ENCODE results near the gene FUCA1. TPM values are rescaled to one million over a fixed set of nuclear protein-coding genes. Genes with fewer than 3 reads are reported as not detected.

The FUCA1 gene
- total RNA-seq, 1 donor from 2014 or later: 20.6 TPM

DNA sequence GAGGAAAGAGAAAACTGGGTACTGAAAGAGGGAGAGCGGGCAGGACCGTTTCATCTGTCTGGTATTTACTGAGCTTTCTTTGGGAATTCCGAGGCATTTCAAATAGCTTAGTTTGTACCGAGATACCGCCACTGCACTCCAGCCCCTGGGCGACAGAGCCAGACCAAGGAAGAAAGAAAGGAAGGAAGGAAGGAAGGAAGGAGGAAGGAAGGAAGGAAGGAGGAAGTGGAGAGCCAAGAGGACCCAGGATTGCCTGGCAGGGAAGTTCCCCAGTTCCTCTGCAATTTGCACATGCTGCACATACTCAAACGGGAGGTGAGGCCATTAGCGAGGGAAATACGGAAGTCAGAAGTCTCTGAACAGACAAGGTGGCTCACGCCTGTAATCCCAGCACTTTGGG, 961 bp upstream of the FUCA1 start:
- no peak for TF ChIP-seq CTCF (conservative IDR thresholded peaks at IDR 0.05)
- peak overlapping the region; percentile 49 for H3K27ac Mint-ChIP-seq
- DNase-seq (ENCODE audit: extremely low spot score, unreplicated experiment): no peak
- H3K9me3 Mint-ChIP-seq: no peaks in the 10 kb centered on the region
- H3K36me3 Mint-ChIP-seq: peaks cover 4% of the 10 kb centered on the region
- H3K4me1 Mint-ChIP-seq (ENCODE audit: unreplicated experiment): peaks cover 13% of the 10 kb centered on the region
- H3K4me3 Mint-ChIP-seq: peak overlapping the region; percentile 58
- peaks cover 30% of the 10 kb centered on the region for H3K27me3 Mint-ChIP-seq

GRCh38 chr1:23868557-23869016, 497 bp upstream of the FUCA1 start:
- peak overlapping the region; percentile 49 for H3K27ac Mint-ChIP-seq
- peak overlapping the region; percentile 88 for H3K4me3 Mint-ChIP-seq
- peaks cover 13% of the 10 kb centered on the region for H3K4me1 Mint-ChIP-seq (ENCODE audit: unreplicated experiment)
- peaks cover 30% of the 10 kb centered on the region for H3K27me3 Mint-ChIP-seq
- no peak for DNase-seq (ENCODE audit: extremely low spot score, unreplicated experiment)
- no peak for TF ChIP-seq CTCF (conservative IDR thresholded peaks at IDR 0.05)
- H3K9me3 Mint-ChIP-seq: no peaks in the 10 kb centered on the region
- H3K36me3 Mint-ChIP-seq: peaks cover 4% of the 10 kb centered on the region

DNA sequence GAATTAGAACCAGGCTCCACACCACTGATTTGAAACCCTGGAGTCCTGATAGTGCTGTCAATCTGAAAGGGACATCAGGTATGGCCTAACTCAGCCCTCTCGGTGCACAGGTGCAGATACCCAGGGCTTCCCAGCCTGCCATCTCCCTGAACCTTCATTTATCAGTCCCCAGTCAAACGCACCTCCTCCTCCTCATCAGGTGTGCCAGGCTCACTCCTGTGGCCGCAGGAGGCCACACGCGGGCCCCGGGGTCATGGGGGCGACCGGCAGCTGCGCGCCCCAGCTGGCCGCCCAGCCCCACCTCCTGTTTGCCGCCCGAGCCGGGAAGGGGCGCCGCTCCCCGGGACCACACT, 572 bp downstream of the FUCA1 start:
- Mint-ChIP-seq H3K9me3 (no peaks in the 10 kb centered on the region), H3K4me1 (ENCODE audit: unreplicated experiment) (peaks cover 13% of the 10 kb centered on the region), H3K36me3 (peaks cover 5% of the 10 kb centered on the region), H3K27ac (peak overlapping the region; percentile 59), H3K27me3 (peaks cover 30% of the 10 kb centered on the region), H3K4me3 (peak overlapping the region; percentile 88)
- DNase-seq (ENCODE audit: extremely low spot score, unreplicated experiment): no peak
- TF ChIP-seq CTCF (conservative IDR thresholded peaks at IDR 0.05): no peak

- H3K4me3 Mint-ChIP-seq: peak overlapping the region; percentile 63
- H3K27ac Mint-ChIP-seq: no peak overlapping the region
- H3K27me3 Mint-ChIP-seq: peaks cover 27% of the 10 kb centered on the region
- peaks cover 13% of the 10 kb centered on the region for H3K4me1 Mint-ChIP-seq (ENCODE audit: unreplicated experiment)
- H3K36me3 Mint-ChIP-seq: peaks cover 12% of the 10 kb centered on the region
- no peaks in the 10 kb centered on the region for H3K9me3 Mint-ChIP-seq
- DNase-seq (ENCODE audit: extremely low spot score, unreplicated experiment): no peak
- TF ChIP-seq CTCF (conservative IDR thresholded peaks at IDR 0.05): no peak
These were observed 2.6 kb downstream of the FUCA1 start for GRCh38 chr1:23865543-23865930.

DNA sequence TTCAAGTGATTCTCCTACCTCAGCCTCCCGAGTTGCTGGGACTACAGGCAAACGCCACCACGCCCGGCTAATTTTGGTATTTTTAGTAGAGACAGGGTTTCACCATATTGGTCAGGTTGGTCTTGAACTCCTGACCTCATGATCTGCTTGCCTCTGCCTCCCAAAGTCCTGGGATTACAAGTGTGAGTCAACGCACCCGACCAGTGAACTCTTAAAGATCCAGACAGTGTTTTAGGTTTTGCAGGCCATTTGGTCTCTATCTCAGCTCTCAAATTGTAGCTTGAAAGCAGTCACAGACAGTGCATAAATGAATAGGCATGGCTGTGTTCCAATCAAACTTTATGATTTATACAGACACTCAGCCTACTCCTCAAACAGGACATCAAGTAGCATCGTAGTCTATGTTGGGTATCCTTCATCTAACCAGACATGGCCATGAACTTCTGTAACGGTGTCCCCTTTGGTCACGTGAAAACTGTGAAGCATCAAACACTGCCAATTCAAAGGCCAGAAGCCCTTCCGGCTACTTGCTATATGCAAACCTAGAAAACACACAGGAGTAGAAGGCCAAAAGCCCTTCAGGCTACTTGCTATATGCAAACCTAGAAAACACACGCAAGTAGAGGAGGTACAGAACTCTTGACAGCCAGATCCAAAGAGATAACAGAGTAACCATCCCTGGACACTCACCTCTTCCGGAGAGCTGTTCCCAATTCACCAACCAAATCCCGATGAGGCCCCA, 3.1 kb downstream of the FUCA1 start:
- Mint-ChIP-seq H3K4me3 (peak overlapping the region; percentile 63), H3K4me1 (ENCODE audit: unreplicated experiment) (peaks cover 13% of the 10 kb centered on the region), H3K9me3 (no peaks in the 10 kb centered on the region), H3K36me3 (peaks cover 12% of the 10 kb centered on the region), H3K27ac (no peak overlapping the region), H3K27me3 (peaks cover 23% of the 10 kb centered on the region)
- no peak for TF ChIP-seq CTCF (conservative IDR thresholded peaks at IDR 0.05)
- DNase-seq (ENCODE audit: extremely low spot score, unreplicated experiment): no peak

All from type B pancreatic cell (in vitro differentiated cells).